Body of pancreas (tissue), 4 donors: ENCODE measurements around the gene AGMAT.

Experiments
- CTCF ChIP-seq, 7 experiments: fragments of 450-650 bp in 4 of 7; fragments of 200-600 bp in 3 of 7; sonication (generic) in 3 of 7; IDR thresholded peaks; one replicate each; pipeline ENCODE4 v1.5.1; 2016 to 2019; ENCODE audit warnings: antibody characterized with exemption in 7 of 7
- POLR2A ChIP-seq, 3 donors: fragments of 450-650 bp; IDR thresholded peaks; one replicate each; pipeline ENCODE4 v1.6.1; 2016; ENCODE audit warnings: antibody characterized with exemption in 3 of 3, mild to moderate bottlenecking in 2 of 3

- TF ChIP-seq CTCF (IDR thresholded peaks at IDR 0.05) = no peak
- no peak for TF ChIP-seq POLR2A (IDR thresholded peaks at IDR 0.05)
Observed at GRCh38 chr1:15546641-15547040, 38.2 kb downstream of the AGMAT start.
